Measurements from ENCODE around the gene KRT86.

The KRT86 gene

DNA sequence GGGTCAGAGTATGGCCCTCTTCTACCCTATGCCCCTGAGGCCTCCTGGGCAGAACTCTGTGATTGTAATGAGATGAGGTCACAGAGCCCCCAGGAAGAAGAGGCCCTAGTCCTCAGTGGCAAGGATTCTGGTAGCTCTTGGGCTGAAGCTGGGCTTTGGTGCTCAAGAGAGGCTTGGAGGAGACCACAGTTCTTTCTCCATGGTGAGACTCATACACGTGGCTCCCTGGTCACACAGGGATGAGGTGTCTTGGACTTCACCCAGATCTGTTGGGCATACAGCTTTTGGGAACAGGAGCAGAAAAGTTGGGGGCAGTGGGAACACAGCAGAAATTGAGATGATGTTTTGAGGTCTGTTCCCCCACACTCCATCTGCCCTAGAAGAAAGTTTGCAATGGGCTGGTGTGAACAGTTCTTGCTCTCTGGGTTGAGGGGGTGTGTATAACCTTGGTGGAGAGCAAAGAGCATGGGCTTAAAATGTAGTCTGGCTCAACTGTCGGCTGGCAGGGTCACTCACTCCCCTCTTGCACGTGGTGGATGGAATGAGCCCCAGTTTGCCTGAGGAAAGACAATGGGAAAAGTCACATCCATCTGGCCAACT, at the start of gene KRT86:
TSS of gene KRT86 (plus strand) at position 125 of the 600 bp plus-strand sequence. CDS start 27,272 bp downstream, outside the sequence.
- DNase-seq: no peak

DNA sequence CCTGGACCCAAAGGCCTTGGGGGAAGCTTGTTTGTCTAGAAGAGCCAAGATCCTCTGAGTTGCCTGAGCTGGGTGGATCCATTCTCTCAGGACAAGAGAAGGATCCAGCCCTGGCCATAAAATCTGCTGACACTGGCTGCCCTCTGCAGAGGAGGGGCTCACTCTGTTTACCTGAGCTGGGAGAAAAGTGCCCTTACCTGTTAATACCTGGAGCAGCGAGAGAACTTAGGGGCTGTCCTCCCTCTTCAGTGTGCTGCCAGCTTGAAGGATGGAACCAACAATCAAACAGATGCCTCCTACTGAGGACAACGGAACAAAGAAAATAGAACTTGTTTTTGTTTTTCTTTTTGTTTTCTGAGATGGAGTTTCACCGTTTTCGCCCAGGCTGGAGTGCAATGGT, 48.7 kb upstream of the KRT86 start:
- DNase-seq: no peak

DNA sequence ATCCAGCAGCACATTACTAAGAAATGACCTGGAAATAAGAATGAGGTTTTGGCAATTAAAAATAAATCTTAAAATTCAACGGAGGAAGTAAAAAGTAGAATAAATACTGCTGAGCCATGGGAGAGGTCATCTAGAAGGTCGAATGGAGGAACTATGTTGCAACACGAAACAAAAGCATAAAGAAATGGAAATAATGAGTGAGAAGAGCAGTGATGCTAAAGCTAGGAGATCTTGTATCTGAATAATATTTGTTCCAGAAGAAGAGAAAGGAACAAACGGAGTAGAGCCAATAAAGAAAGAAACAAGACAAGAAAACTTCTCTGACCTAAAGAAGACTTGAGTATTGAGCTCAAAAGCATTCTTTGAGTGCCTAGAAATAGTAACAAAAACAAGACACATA, 48.0 kb upstream of the KRT86 start:
- DNase-seq: no peak

DNA sequence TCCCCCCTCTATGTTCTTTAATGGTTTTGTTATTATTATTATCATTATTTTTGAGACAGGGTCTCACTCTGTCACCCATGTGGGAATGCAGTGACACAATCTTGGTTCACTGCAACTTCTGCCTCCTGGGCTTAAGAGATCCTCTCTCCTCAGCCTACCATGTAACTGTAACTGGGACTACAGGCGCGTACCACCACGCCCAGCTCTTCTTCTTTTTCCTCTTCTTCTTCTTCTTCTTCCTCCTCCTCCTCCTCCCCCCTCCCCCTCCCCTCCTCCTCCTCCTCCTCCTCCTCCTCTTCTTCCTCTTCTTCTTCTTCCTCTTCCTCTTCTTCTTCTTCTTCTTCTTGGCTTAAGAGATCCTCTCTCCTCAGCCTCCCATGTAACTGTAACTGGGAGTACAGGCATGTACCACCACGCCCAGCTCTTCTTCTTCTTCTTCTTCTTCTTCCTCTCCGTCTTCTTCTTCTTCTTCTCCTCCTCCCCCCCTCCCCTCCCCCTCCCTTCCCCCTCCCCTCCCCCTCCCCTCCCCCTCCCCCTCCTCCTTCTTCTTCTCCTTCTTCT, 46.8 kb upstream of the KRT86 start:
- no peak for DNase-seq

DNA sequence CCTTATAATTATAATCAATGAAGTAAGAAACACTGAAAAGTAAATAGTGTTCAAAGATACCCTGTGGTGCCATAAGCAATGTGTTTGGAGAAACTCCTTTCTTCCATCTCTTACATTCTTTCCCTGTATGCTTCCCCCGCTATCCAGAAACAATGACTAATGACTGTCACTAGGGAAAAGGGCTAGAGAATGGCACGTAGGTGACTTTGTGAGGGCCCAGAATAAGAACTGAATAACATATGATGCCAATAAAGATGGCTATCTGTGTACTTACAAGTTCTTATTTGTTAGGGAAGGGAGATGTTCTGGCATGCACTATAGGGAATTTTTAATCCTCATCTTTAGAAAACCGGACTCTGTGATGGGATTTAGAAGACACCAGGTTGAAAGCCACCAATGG, 46.1 kb upstream of the KRT86 start:
- DNase-seq: no peak

DNA sequence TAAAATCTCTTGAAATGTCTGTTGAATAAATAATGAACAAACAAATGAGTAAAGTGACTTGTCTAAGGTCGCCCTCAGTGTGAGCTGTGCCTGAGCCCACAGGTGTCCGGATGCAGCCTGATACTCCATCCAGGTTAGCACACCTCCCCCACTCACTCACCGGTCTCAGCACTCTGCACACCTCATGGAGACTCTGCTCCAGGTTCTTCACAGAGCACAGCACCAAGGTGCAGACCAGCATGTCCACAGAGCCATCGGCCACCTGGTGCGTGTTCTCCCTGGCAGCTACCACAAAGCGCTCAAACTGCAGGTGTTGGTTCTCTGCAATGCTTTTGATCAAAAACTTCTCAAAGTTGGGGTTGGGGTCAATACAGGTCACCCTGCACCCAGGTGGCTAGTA, 45.5 kb upstream of the KRT86 start:
- DNase-seq: no peak

DNA sequence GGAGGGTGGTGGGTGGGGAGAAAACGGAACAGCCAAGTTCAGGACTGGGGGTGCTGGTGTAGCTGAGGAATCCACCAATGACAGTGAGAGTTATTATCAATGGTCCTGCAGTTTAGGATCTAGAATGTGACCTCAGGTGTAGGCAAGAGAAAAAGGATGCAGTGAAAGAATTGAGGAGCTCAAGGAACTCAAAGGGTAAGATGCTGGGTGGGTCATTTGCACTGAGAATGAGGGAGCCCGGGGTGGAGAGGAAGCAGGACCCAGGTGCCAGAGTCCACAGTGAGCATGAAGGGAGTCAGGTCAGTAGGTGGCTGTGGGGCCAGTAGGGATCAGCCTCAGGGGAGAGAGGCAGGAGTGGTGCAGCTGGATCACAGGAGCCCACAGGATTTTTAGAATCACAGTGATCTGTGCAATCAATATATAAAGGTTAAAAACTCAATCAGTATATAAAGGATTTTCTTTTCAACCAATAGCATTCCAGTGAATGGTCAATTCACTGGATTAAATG, 44.6 kb upstream of the KRT86 start:
- DNase-seq: no peak

DNA sequence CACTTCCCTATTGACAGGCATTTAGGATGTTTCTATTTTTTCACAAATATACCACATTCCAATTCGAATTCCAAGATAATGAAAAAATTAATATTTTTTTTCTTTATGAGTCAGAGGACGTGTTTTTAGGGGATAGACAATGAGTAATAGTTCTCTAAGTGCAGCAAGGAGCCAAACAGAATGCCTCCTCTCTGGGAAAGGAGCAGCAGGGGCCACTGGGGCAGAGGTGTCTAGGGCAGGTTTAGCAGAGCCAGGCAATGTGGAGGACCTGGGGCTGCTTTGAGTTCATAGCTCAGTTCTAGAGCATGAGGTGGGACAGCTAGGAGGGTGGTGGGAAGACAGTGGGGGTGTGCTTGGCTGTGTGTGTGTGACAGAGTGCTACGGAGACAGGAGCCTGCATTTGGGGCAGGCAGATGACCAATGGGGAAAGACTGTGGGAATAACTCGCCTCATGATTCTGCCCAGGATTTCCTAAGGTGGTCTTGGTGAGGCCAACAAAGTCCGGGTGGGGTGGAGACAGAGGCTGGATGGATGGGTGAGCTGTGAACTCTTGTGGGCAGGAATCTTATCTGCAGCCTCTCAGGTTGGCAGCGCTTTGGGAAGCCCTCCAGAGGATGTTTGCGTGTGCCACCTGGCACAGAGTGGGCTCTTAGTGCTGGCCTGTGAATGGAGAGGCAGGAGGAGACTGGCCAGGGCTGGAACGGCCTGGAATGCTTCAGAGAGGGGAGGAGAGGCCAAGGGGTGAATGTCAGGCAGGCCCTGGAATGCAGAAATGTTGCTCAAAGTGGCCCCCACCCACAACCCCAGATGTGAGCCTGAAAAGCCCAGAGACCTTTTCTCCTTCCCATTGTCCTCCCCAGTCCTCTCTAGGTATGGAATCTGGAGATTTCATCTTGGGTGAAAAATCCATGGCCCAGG, 43.8 kb upstream of the KRT86 start:
- DNase-seq: no peak

DNA sequence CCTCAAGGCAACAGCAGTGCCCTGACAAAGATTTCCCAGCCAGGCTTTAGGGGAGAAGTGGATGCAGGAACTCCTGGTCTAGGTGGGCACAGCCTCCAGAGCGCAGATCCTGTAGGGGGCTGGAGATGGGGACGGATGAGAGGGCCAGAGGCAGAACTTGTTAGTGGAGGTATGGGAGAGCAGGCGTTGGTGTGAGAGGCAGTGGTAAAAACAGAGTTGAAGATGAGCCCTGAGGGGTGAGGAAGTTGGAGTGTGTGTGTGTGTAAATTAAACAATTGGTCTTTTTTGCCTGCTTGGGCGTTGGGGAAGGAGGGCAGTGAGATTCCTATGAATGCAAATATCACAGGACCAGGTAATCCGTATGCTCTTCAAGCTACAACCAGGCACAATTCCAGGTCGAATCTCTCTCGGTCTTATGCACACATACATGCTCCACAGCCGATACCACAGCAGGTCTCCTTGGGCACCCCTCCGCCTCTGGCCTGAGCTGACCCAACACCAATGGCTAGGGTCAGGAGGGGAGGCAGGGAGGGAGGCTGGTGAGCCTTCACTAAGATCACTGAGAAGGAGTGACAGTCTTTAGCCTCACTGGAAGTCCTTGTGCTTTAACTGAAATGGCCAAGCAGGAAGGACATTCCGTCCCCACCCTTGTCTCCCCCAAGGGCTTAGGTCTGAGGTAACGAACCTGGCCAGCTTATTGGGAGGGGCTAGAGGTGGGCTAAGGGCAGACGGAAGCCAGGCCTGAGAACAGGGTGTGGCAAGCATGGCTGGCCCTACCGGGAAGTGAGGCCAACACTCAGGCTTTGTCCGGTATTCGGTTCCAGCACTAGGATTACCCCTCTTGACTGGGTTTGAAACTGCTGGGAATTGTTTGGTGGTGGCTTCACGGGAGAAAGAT, 42.9 kb upstream of the KRT86 start:
- no peak for DNase-seq

DNA sequence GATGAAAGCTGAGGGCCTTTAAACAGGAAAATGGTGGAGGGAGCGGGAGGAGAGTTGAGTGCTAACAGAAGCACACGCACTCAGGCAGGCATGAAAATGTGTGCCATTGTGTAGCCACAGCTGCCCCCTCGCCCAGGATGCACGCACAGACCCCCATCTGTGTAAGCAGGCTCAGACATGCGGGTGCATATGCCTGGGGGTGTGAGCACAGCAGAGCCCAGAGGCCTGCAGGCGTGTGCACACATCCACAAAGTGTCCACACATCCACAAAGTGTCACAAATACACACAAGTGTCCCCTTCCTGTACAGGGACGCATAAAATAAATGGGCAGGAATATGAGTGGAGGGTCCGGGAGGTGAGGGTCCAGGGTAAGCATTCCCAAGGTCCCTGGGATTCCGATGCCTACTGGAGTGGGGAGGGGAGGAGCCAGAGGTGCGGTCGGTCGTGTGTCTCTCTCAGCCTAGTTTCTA, 42.2 kb upstream of the KRT86 start:
- no peak for DNase-seq

DNA sequence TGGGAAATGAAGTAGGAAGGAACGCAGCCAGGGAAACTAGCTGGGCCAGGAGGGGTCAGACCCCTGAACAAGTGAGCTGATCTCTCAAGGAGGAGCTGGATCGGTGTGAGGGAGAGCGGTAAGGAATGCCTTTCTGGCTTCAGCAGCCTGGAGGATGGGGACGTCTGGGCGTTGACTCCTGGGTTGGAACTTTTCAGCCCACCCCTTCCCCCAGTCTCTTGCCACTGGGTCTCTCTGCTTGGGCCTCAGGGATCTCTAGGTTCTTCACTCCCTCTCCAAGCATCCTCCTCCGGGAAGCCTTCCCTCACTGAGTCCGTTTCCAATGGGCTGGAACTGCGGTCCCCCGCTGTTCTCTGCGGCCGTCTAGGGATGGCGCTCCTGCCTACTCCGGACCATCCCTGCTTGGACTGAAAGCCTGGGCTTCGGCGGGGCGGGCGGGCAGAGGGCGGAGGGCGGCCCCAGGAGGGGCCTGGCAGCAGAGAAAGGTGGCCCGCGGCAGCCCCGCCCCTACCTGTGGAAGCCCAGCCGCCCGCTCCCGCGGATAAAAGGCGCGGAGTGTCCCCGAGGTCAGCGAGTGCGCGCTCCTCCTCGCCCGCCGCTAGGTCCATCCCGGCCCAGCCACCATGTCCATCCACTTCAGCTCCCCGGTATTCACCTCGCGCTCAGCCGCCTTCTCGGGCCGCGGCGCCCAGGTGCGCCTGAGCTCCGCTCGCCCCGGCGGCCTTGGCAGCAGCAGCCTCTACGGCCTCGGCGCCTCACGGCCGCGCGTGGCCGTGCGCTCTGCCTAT, 41.6 kb upstream of the KRT86 start, which contains the start of gene KRT7:
TSS of gene KRT7 (plus strand) at position 570 of the 788 bp plus-strand sequence. CDS start at position 624, 54 bp downstream.
- no peak for DNase-seq

DNA sequence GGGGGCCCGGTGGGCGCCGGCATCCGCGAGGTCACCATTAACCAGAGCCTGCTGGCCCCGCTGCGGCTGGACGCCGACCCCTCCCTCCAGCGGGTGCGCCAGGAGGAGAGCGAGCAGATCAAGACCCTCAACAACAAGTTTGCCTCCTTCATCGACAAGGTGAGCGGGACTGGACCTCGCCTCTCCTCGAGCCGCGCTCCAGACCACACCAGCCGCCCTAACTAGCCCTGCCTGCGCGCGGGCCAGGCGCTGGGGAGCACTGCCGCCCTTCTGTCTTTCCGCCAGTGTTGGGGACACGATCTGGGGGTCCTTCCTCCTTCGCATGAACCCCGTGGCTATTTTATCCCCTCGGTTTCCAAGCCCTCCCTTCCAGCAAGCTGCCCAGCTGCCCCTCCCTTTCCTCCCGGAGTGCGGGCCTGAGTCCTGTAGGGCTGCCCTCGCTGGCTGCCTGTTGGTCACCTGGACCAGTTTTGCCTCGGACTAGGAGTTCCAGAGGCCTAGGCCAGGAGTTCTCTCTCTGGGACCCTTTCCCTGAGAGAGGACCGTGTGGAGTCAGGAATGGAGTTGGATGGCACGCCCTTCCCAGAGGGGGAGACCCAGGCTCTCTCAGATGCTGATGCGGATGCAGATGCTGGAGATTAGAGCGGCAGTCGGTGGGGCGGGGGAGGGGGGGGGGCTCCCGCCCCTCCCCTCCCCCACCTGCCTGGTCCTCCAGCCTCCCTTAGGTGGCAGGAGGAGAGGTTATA, 40.8 kb upstream of the KRT86 start:
- DNase-seq: no peak

DNA sequence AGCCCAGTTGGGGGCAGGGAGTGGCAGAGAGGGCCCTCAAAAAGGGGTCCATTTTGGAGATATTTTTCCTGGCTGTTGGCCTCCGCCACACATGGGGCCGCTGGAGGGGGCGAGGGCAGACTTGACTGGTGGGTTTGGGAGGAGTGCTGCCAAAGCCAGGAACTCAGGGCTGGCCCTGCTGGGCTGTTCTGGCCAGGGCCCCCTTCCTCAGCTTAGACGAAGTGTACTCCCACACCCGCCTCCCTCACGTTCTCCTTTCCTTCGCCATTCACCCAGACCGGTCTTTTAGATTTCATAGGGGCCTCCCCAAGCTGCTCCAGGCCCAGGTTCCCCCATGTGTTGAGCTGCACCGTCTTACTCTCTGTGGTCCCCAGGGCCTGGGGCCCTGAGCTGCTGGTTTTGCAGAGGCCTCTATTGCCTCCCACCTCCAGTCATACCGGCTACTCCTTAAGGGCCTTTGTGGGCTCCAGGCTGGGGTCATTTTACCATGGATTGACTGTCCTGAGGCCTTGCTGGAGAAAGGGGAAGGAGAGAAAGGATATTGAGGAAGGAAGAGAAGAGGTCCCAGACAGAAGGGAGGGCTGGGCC, 40.1 kb upstream of the KRT86 start:
- no peak for DNase-seq

DNA sequence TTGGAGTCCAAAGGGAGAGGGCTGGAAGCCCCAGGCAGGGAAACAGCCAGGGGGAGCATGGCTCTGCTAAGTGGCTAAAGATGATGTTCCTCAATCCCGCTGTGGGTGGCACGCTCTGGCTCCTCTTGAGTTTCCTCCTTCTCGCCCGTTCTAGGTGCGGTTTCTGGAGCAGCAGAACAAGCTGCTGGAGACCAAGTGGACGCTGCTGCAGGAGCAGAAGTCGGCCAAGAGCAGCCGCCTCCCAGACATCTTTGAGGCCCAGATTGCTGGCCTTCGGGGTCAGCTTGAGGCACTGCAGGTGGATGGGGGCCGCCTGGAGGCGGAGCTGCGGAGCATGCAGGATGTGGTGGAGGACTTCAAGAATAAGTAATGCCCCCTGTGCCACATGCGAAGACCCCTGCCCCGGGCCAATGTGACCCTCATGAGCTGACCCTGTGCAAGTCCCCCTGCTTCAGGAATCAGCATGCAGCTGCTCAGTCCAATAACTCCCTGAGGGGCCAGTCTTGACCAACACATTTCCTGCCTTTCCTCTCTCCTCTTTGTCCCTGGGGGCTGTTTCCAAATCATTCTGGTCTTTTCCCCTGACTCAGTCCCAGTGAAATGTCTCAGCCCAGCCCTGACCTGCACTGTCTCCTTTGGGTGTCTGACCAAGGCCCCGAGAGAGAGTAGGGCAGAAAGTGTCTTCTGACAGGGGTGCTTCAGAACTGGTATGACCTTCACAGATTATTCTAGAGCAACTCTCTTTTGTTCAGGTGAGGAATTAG, 39.3 kb upstream of the KRT86 start:
- DNase-seq: no peak

DNA sequence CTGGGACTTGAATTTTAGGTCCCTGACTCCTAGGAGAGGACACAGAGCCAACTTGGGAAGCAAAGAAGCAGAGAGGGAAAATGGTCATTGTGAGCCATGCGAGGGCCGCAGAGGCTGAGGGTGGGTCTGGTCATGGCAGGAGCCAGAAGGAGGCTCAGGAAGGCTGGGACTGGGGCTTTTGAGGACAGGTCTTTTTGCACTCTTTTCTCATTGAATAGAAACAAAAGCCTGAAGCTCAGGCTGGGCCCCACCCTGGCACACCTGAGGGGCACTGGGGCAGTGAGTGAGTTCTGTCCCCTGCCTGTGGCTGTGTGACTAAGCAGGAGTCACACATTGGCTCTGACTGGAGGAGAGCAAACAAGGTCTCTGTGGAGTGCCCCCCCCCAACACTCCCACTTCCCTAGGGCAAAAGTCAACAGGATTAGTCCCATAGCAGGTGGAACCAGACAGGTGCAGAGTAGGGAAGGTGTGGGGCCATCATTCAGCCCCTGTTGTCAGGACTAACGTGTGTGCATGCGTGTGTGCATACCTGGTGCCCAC, 38.6 kb upstream of the KRT86 start:
- DNase-seq: no peak

DNA sequence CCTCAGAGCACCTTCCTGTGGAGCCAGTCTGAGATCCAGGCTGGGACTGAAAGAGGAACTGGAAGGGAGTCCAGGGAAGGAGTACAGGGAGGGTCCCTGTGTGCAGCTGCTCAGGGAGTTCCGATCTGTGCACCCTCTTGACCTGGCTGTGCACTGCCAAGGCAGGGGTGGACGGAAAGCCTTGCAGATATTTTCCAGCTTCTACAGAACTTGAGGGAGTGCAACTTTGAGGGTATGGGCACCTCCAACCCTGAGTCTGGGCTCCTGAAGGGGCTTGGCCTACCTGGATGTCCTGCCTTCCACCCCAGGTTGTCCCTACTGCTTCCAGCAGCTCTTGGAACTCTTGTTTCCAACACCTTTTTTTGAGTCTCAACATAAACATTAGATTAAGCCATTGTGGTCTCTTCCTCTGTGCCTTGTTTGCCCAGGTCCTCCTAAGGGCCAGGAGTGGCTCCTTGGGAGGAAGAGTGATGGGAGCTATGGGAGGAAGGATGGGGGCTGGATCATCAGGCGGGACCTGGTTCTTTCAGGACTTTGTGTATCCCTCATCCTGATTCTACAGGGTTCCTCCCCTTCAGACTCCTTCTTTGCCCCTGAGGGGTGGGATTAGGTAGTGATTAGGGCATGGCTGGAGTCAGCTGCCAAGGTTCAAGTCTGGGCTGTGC, 37.9 kb upstream of the KRT86 start:
- DNase-seq: no peak

DNA sequence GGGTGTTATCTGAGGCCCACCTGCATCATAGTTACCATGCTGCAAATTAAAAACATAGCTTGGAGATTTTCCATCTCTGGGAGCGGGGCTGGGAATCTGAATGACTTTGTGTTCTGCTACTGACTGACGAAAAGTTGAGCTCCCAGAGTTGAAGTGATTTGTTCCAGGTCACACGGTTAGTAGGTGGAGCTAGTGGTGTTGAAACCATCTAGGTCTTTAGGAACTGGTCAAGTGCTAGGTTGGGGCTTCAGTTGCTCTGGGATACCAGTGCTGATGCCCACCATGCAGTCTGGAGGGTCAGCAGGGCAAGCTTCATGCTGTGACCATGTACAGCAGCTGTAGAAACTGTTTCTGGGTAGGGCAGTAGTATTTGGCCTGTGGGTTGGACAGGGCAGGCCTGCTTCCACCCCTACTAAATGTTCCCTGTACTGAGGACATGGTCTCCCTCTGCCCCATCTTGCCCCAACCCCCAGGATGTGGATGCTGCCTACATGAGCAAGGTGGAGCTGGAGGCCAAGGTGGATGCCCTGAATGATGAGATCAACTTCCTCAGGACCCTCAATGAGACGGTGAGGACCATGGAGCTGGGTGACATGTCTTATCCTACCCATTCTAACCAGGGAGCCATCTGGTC, 36.1 kb upstream of the KRT86 start:
- DNase-seq: no peak

DNA sequence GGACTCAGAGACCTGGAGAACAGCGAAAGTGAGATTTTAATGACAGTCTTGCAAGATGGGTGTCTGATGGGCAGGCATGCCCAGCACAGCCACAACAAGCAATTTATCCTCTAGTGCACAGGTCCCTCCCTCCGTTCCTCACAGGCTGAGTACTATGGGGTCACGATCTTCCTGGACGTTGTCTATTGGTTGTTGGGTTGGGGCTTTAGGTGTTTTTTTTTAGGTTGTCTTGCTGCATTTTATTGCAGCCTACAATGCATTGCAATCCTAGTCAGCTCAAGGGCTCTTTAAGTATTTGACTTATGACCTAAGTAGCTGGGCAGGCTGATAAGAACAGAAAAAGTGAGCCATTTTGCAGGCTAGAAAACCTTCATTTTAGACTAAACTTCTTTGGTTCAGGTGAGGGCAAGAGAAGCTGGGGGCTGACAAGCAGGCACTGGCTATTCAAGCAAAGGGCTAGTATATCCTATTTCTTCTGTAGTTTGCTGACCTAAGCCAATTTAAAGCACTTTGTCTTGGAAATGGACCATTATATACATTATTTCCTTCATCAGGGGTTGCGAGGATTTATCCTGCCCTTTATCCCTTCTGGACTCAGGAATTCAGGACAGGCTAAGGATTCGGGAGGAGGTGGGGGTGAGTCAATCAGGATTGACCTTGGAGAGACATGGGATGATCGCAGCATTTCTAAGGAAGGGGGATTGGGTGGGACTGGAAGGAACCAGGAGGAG, 35.4 kb upstream of the KRT86 start:
- no peak for DNase-seq
